Thyroid gland (tissue), 4 donors: ENCODE measurements around the gene PTPRN2.

Experiments
- POLR2A ChIP-seq, 2 donors: fragments of 450-650 bp; IDR thresholded peaks; one replicate each; pipeline ENCODE4 v1.6.1; 2017; ENCODE audit warnings: antibody characterized with exemption in 2 of 2, mild to moderate bottlenecking in 2 of 2, moderate library complexity in 1 of 2
- TF ChIP-seq, protein P1 (sequence below), 6 experiments: fragments of 200-600 bp in 3 of 6; fragments of 450-650 bp in 3 of 6; sonication (generic) in 3 of 6; IDR thresholded peaks; one replicate each; pipeline ENCODE4 v1.5.1; 2016 to 2019; ENCODE audit warnings: antibody characterized with exemption in 6 of 6, mild to moderate bottlenecking in 2 of 6, inconsistent platforms in 1 of 6, moderate library complexity in 1 of 6

GRCh38 chr7:158362001-158362400 lies 225.6 kb downstream of the PTPRN2 start:
- TF ChIP-seq, protein P1, sequence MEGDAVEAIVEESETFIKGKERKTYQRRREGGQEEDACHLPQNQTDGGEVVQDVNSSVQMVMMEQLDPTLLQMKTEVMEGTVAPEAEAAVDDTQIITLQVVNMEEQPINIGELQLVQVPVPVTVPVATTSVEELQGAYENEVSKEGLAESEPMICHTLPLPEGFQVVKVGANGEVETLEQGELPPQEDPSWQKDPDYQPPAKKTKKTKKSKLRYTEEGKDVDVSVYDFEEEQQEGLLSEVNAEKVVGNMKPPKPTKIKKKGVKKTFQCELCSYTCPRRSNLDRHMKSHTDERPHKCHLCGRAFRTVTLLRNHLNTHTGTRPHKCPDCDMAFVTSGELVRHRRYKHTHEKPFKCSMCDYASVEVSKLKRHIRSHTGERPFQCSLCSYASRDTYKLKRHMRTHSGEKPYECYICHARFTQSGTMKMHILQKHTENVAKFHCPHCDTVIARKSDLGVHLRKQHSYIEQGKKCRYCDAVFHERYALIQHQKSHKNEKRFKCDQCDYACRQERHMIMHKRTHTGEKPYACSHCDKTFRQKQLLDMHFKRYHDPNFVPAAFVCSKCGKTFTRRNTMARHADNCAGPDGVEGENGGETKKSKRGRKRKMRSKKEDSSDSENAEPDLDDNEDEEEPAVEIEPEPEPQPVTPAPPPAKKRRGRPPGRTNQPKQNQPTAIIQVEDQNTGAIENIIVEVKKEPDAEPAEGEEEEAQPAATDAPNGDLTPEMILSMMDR (IDR thresholded peaks at IDR 0.05) = no peak
- TF ChIP-seq POLR2A (IDR thresholded peaks at IDR 0.05) = no peak
